Fibroblast of mammary gland (primary cell): ENCODE data around the gene SEC24C.

ENCODE experiments used
- DNase-seq: peaks from one replicate; pipeline ENCODE4 v3.0.0-alpha.2; 2010; ENCODE audit warnings: low read depth
- H3K4me3 ChIP-seq: 2 replicates; pipeline ENCODE4 v1.5.1; 2011; ENCODE audit warnings: low read depth, mild to moderate bottlenecking, low read length, moderate library complexity; ENCODE audit not compliant: control insufficient read depth
- CTCF ChIP-seq: conservative IDR thresholded peaks from 2 replicates; pipeline ENCODE4 v1.5.1; 2011; ENCODE audit warnings: low read depth, low read length, inconsistent platforms; ENCODE audit not compliant: control insufficient read depth, insufficient read depth

SEC24C gene

GRCh38 chr10:73772281-73773151 lies 28.3 kb downstream of the SEC24C start:
- TF ChIP-seq CTCF: no peak
- peak overlapping the region; percentile 82 for H3K4me3 ChIP-seq
- peak; percentile 72 for DNase-seq

- DNase-seq: peak; percentile 10
- H3K4me3 ChIP-seq: peak overlapping the region; percentile 82
- no peak for TF ChIP-seq CTCF
These were observed 29.1 kb downstream of the SEC24C start for GRCh38 chr10:73773152-73773879.

GRCh38 chr10:73774637-73775036 lies 30.5 kb downstream of the SEC24C start:
- H3K4me3 ChIP-seq: peak overlapping the region; percentile 40
- DNase-seq: peak; percentile 56
- peak; percentile 12 for TF ChIP-seq CTCF

- TF ChIP-seq CTCF: no peak
- H3K4me3 ChIP-seq: no peak overlapping the region
- no peak for DNase-seq
These were observed 34.8 kb downstream of the SEC24C start for GRCh38 chr10:73779018-73779417.

- no peak for TF ChIP-seq CTCF
- no peak for DNase-seq
- H3K4me3 ChIP-seq: no peak overlapping the region
These were observed 35.5 kb downstream of the SEC24C start for GRCh38 chr10:73779539-73780197.

- no peak for TF ChIP-seq CTCF
- no peak overlapping the region for H3K4me3 ChIP-seq
- DNase-seq: no peak
These were observed 36.1 kb downstream of the SEC24C start for GRCh38 chr10:73780301-73780700.
